ENCODE results near the gene MAPK11. TPM values are rescaled to one million over a fixed set of nuclear protein-coding genes. Genes with fewer than 3 reads are reported as not detected.

Gene MAPK11
- total and polyA plus RNA-seq, 2 experiments from 2014 or later = 0.12 to 0.63 TPM

DNA sequence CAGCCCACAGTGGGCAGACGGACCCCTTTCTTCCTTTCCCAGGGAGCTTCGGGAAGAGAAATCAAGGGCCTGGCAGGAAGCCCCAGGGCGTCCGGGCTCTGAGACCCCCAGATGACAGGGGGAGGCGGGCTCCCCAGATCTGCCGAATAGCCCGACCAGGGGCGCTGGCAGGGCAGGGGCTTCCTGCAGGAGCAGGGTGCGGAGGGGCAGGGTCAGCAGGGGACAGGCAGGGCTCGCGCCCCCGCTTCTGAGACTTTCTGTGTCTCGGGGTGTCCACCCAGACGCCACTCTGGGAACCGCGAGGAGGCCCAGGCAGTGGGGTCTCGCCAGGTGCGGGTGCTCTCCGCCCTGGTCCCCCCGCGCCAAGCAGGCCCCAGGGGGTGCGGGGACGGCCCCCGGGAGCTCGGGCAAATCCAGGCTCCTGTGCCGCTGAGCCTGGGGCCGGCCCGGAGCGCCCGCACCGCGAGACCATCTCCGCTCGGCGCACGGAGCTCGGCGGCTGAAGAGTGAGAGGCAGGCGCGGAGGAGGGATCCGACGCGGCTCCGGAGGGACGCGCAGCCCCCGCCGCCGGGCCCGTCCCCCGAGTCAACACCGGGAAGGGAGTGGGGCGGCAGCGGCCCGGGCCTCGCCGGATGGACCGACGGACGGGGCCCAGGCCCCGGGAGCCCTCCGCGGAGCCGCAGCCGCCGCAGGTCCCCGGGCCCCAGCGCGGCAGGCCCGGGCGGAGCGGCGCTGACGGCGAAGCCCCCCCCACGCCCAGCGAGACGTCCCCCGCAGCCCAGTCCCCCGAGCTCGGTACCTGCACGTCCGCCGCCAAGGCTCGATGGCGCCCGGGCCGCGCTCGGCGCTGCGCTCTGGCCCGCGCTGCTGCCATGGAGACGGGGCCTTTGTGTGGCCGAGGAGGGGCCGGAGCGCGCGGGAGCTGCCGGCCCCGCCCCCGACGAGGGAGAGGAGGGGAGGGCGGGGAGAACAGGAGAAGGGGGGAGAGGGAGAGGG lies 36.9 kb upstream of the MAPK11 start, which contains the start of gene PLXNB2:
PLXNB2 (minus strand) TSS at position 894 of the 997 bp plus-strand sequence. CDS start 17,062 bp downstream, outside the sequence.
- TF ChIP-seq, protein P1, sequence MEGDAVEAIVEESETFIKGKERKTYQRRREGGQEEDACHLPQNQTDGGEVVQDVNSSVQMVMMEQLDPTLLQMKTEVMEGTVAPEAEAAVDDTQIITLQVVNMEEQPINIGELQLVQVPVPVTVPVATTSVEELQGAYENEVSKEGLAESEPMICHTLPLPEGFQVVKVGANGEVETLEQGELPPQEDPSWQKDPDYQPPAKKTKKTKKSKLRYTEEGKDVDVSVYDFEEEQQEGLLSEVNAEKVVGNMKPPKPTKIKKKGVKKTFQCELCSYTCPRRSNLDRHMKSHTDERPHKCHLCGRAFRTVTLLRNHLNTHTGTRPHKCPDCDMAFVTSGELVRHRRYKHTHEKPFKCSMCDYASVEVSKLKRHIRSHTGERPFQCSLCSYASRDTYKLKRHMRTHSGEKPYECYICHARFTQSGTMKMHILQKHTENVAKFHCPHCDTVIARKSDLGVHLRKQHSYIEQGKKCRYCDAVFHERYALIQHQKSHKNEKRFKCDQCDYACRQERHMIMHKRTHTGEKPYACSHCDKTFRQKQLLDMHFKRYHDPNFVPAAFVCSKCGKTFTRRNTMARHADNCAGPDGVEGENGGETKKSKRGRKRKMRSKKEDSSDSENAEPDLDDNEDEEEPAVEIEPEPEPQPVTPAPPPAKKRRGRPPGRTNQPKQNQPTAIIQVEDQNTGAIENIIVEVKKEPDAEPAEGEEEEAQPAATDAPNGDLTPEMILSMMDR (IDR thresholded peaks at IDR 0.05; ENCODE audit: low read depth, low read length) = no peak
- peak; percentile 88 to 91 for DNase-seq (ENCODE audit: low read depth in 1 of 2, low spot score in 1 of 2)
- H3K9me3 ChIP-seq (ENCODE audit: low read depth) = no peaks in the 10 kb centered on the region
- no peaks in the 10 kb centered on the region for H3K36me3 ChIP-seq
- H3K27ac ChIP-seq = peak within 1 kb of the TSS; percentile 83
- H3K4me1 ChIP-seq (ENCODE audit: low read depth) = peaks cover 52% of the 10 kb centered on the region
- no peaks in the 10 kb centered on the region for H3K27me3 ChIP-seq
- H3K4me3 ChIP-seq = peak within 1 kb of the TSS; percentile 77

DNA sequence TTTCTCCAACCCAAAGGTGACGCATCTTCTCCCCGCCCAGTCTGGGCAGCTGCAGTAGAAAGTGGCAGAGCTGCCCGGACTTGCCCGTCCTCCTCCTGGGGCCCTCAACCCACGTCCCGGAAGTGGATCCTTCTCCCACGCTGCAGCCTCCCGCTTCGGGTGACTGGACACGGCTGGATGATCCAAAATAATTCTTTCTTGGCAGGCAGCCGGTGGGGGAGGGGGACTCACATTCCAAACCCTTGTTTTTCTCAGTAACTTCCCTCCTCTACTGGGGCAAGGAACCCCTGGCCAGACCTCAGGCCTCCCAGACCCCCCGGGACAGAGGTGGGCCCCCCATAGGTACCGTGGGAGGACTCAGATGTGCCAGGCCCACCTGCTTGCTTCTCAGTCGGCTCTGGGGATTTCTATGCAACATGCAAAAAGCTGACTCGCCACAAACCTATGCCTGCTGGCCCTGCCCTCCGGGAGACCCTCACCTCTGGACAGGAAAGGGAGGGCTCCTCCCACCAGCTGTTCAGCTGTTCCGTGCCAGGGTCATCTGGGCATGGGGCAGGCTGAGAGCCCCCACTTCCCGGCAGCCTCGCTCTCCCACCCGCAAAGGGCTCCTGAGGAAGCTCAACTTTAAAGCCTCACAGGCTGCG lies 35.9 kb upstream of the MAPK11 start:
- H3K4me1 ChIP-seq (ENCODE audit: low read depth) = peaks cover 60% of the 10 kb centered on the region
- TF ChIP-seq, protein P1 (IDR thresholded peaks at IDR 0.05; ENCODE audit: low read depth, low read length) = no peak
- H3K27me3 ChIP-seq = no peaks in the 10 kb centered on the region
- no peaks in the 10 kb centered on the region for H3K36me3 ChIP-seq
- peak overlapping the region; percentile 63 for H3K27ac ChIP-seq
- peak; percentile 57 to 97 for DNase-seq (ENCODE audit: low read depth in 1 of 2, low spot score in 1 of 2)
- peak overlapping the region; percentile 77 for H3K4me3 ChIP-seq
- no peaks in the 10 kb centered on the region for H3K9me3 ChIP-seq (ENCODE audit: low read depth)

DNA sequence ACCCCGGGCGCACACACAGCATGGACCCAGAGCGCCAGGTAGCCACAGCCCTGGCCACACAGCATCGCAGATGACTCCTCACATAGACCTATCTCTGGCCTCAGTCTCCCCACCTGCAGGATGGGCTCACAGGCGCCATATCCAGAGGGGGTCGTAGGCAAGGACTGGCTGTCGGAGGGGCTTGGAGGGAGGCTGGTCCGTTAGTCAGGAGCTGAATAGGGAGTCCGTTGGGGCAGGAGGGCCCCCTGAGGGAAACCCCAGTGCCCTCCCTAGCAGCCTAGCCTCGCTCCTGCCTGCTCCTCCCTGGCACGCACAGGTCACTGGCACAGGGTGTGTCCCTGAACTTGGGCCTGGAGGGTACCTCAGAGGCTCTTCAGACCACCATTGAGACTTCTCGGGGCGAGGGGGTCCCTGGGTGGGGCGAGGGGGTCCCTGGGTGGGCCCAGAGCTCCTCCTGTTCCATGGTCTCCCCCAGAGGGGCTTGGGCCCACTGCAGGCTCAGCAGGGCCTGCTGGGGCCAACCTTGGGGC lies 35.3 kb upstream of the MAPK11 start:
- TF ChIP-seq, protein P1 (IDR thresholded peaks at IDR 0.05; ENCODE audit: low read depth, low read length) = no peak
- Histone ChIP-seq H3K4me3 (peak overlapping the region; percentile 77), H3K9me3 (ENCODE audit: low read depth) (no peaks in the 10 kb centered on the region), H3K27ac (peak overlapping the region; percentile 63), H3K27me3 (no peaks in the 10 kb centered on the region), H3K36me3 (no peaks in the 10 kb centered on the region), H3K4me1 (ENCODE audit: low read depth) (peaks cover 60% of the 10 kb centered on the region)
- DNase-seq (ENCODE audit: low read depth in 1 of 2, low spot score in 1 of 2) = no peak

DNA sequence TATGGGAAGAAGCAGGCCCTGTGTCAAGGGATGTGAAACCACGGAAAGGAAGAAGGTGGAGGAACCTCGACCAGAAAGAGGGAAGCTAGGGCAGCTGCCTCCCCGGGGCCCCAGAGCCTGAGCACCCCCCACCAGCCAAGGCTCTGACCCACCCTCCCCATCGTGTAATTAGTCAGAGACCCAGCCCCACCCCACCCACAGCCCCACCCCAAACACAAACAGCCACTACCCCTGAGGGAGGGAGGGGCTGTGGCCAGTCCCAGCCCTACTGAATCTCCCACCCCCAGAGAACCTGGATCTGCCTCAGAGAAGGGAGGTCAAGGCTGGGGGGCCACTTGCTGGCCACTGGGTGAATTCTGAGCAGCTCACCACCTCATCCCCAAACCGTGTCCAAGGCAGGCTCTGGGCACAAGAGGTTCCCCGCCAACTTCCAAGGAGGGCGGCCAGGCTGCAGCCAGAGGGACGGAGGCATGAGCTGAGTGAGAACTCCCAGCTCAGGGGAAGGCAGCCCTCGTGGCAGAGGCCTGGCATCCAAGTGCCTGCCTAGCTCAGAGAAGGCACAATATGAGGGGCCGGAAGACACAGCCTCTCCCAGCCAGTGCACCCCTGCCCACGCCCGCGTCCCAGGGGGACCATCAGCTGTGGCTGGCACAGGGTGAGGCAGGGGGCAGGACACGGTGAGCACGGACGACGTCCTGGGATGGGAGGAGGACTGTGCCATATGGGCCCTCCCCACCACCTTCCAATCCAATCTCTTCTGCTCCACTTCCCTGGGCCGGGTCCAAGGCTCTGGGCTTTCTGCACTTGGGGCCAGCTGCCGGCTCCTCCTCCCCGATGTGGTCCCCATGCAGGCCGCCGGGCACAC lies 34.6 kb upstream of the MAPK11 start:
- Histone ChIP-seq H3K4me1 (ENCODE audit: low read depth) (peaks cover 64% of the 10 kb centered on the region), H3K4me3 (no peak overlapping the region)

More for the DNA sequence above, 34.6 kb upstream of the MAPK11 start:
- H3K9me3 ChIP-seq (ENCODE audit: low read depth) = no peaks in the 10 kb centered on the region
- TF ChIP-seq, protein P1 (IDR thresholded peaks at IDR 0.05; ENCODE audit: low read depth, low read length) = no peak
- no peaks in the 10 kb centered on the region for H3K36me3 ChIP-seq
- H3K27me3 ChIP-seq = no peaks in the 10 kb centered on the region
- H3K27ac ChIP-seq = peak overlapping the region; percentile 84
- peak in 1 of 2 donors; percentile 51 for DNase-seq (ENCODE audit: low read depth in 1 of 2, low spot score in 1 of 2)

Data from cardiac muscle cell (in vitro differentiated cells and primary cell).